ENCODE measurements around the gene TIAM2. TPM values are rescaled to one million over a fixed set of nuclear protein-coding genes. Genes with fewer than 3 reads are reported as not detected.

Gene TIAM2
- total and polyA plus RNA-seq, 2 donors (not counting 3 experiments of a cell fraction or from before 2014, with no cell fraction given), result 9.6 to 18.5 TPM

GRCh38 chr6:155274106-155274505 is 279.0 kb downstream of the TIAM2 start:
- CTCF ChIA-PET, result interaction anchor here (0.8 to 1.2 kb wide), 2 partner anchors 346 to 406 kb away, joined by 3 to 4 read pairs; no protein-coding TSS in a partner anchor

More at GRCh38 chr6:155274106-155274505, 279.0 kb downstream of the TIAM2 start:
- dilution Hi-C loops (cut with MboI; ENCODE audit: extremely low pct_ligation_motif_present, low sequenced_read_pairs), result no loop called here
- no peaks in the 10 kb centered on the region for H3K27me3 ChIP-seq (ENCODE audit: control insufficient read depth in 2 of 2, insufficient read depth in 2 of 2, low read length in 2 of 2)
- H3K4me3 ChIP-seq (replicated peaks in 1 of 3; ENCODE audit: insufficient read depth in 1 of 3, low read depth in 1 of 3, low read length in 3 of 3), result no peak overlapping the region
- H3K79me2 ChIP-seq (ENCODE audit: control insufficient read depth, insufficient read depth, low read length), result peaks cover 23% of the 10 kb centered on the region
- POLR2A ChIA-PET, result no interaction called here
- TSS peak; percentile 20 for BruUV-seq (replicated peaks)
- FAIRE-seq (no peak), DNase-seq (ENCODE audit: low read depth, low spot score) (no peak)
- H2AFZ ChIP-seq (ENCODE audit: low read depth, low read length), result no peak overlapping the region
- H3K9me3 ChIP-seq (replicated peaks; ENCODE audit: control insufficient read depth, insufficient read depth, low read length), result no peaks in the 10 kb centered on the region
- H4K20me1 ChIP-seq (replicated peaks; ENCODE audit: control insufficient read depth, extremely low read depth, insufficient read depth, low read length), result no peaks in the 10 kb centered on the region
- peaks cover 41% of the 10 kb centered on the region for H3K4me1 ChIP-seq (ENCODE audit: control insufficient read depth, extremely low read depth, insufficient read depth, low read length)
- H3K4me2 ChIP-seq (ENCODE audit: insufficient read depth, low read length), result peak overlapping the region; percentile 58
- intact Hi-C loops (cut with micrococcal nuclease), result no loop called here
- peak overlapping the region; percentile 81 for H3K9ac ChIP-seq (replicated peaks; ENCODE audit: extremely low read depth, insufficient read depth, low read length)
- H3K27ac ChIP-seq (ENCODE audit: insufficient read depth, low read depth, low read length), result peak overlapping the region; percentile 97
- no peaks in the 10 kb centered on the region for H3K9me1 ChIP-seq (replicated peaks; ENCODE audit: control insufficient read depth, extremely low read depth, insufficient read depth, low read length)
- H3K36me3 ChIP-seq (ENCODE audit: control insufficient read depth in 2 of 2, extremely low read depth in 1 of 2, insufficient read depth in 2 of 2, low read length in 2 of 2), result peaks cover 0 to 6% of the 10 kb centered on the region in 2 experiments
- TF ChIP-seq FOS (IDR thresholded peaks at IDR 0.05; ENCODE audit: borderline replicate concordance, insufficient read depth, low read length) (no peak), POLR2A (IDR thresholded peaks at IDR 0.05; ENCODE audit: low read depth, low read length) (no peak), MYC (IDR thresholded peaks at IDR 0.05; ENCODE audit: low read depth, low read length) (no peak), EZH2 (IDR thresholded peaks at IDR 0.05; ENCODE audit: borderline replicate concordance, low read depth, low read length, severe bottlenecking) (no peak), POLR2AphosphoS5 (IDR thresholded peaks at IDR 0.05; ENCODE audit: insufficient read depth, low read depth, low read length) (no peak), MAX (IDR thresholded peaks at IDR 0.05; ENCODE audit: insufficient read depth, insufficient read length) (no peak), CTCF (IDR thresholded peaks at IDR 0.05; ENCODE audit: extremely low read depth in 1 of 2, insufficient read depth in 1 of 2, low read depth in 1 of 2, low read length in 2 of 2) (no peak), GATA2 (IDR thresholded peaks at IDR 0.05; ENCODE audit: insufficient read depth, insufficient read length, low read depth, low read length) (no peak), JUN (IDR thresholded peaks at IDR 0.05; ENCODE audit: borderline replicate concordance, insufficient read depth, insufficient read length, low read depth) (no peak)

Measured in endothelial cell of umbilical vein (primary cell).